GM21390 (cell line): ENCODE results near the gene ARL15.

Experiments
- ATAC-seq: cut with Tn5 transposase; IDR thresholded peaks from one replicate; pipeline ENCODE4 v1.9.1; 2021; ENCODE audit not compliant: unreplicated experiment

The ARL15 gene

DNA sequence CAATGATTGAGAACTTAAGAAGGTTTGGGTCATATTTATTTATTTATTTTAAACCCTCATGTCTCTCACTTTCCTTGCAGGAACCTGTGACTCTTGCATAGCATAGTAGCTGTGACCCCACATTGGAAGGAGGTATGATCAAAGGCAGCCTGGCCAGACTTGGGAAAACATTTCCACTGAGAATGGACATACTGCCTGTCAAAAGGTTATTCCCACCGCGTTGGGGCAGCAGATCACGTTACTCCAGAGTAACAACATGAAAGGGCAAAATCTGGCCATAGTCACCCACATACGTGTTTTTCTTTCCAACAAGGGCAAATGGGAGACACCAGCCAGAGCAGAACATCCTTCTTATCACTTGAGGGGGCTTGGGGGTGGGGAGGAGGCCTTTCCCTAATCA lies 95.7 kb downstream of the ARL15 start:
- no peak for ATAC-seq

DNA sequence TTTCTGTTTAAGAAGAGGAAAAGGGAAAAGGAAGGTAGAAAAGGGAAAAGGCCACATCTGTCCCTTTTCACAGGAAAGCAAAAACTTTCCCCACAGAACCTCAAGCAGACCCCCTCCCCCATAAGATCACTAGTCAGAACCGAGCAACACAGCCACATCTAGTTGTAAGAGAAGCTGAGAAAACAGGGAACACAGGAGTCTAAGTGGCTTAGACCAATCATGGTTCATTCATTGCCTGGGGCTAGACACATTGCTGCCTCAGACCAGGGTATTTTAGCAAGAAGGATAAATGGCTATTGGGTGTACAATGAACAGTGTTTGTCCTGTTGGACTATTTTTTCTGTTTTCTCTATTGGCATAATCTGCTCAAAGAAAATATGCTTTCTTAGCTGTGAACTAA lies 98.0 kb downstream of the ARL15 start:
- ATAC-seq: no peak

GRCh38 chr5:54211912-54212311 lies 98.5 kb downstream of the ARL15 start:
- no peak for ATAC-seq

- no peak for ATAC-seq
Measured at GRCh38 chr5:54207566-54207965, 102.8 kb downstream of the ARL15 start.

DNA sequence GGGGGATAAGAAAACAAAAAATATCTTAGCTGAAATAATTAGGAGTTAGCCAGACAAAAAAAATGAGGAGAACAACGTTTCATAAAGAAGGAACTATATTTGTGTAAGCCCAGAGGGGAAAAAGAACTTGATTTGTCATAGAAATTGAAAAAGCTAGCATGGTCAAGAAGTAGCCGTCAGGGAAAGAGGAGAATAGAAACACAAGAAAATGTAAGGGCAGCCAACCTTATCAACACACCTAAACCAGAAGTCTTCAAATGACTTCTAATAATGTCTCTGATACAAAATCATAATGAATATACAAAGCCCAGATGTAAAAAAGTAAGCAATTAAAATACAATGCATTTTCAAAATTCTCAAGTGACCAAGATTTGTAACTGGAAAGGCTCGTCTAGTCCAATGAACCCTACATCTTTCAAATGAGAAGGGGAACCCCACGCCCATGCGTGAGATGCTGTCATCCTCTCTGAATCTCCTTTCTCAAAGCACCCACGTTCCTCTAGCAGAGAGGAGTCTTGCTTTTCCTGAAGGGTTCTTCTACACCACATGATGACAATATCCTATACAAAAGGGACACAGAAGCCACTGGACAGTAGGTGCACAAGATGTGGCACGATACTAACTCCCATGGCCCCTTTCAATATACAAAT lies 103.7 kb downstream of the ARL15 start:
- no peak for ATAC-seq

GRCh38 chr5:54205918-54206317 lies 104.5 kb downstream of the ARL15 start:
- ATAC-seq: no peak

DNA sequence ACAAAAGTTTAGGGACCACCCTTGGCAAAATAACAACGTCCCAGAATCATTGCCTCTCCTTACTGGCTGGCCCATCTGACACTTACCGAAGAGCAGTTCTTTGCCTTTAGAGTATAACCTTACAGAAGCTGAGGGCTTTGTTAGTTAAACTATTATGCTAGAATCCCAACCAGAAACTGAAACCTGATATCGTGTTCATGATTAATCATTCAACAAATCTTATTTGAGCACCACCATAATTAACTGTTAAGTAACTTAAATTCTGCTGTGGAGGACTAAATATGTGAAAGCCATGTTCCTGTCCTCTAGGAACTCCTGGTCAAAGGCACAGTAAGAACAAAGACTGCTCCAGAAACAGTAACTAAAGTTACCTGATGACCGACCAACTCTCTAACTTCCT lies 104.9 kb downstream of the ARL15 start:
- no peak for ATAC-seq

DNA sequence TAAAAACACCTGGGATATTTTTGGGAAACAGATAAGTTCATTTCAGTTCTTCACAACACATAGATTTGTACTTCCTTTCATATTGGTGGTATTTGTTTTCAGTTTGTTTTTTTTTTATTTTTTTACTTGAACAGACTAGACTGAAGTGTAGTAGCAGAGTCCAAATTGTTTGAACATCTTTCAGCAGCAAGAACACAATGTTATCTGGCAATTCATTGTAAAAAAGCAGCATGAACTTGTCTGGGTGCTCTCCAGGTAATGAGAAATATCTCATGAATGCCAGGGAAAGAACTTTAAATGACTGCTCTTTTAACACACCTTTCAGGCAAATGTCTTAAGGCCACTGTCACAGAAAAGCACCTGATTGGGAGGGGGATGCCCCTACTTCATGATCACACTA lies 113.4 kb downstream of the ARL15 start:
- ATAC-seq: no peak

DNA sequence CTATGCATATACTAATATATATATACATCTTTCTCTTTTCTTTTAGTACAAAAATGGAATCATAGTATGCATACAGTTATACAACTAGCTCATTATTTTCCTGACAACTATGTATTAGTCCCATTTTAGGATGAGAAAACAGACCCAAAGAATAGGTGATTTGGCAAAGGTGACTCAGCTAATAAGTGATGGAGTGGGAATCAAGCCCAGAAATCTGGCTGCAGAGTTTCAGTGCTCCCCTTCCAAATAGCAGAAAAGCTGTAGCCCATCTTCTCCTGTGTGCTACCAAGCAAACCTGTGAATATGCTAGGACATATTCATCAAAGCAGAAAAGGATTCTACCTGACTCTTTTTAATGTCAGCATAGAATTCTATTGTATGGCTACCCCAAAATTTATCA lies 114.7 kb downstream of the ARL15 start:
- ATAC-seq: no peak

- ATAC-seq: no peak
Measured at GRCh38 chr5:54194318-54194717, 116.1 kb downstream of the ARL15 start.

DNA sequence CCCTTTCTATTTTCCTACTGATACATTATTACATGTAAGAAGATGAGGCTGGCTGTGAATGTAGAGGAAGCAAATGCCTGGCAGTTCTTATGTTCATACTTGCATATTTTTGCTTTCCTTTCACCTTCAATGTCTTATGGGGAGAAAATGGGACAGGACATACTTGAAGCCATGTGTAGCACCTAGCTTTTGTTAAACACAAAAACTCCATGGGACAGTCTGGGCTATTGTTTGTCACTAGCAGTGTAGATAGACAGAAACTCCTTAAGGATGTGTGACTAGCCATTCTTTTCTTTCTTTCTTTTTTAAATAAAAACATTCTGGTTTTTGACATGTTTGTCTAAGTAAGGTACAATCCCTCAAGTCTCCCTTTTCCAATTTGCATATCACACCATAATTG lies 122.7 kb downstream of the ARL15 start:
- no peak for ATAC-seq

- ATAC-seq: no peak
Measured at GRCh38 chr5:54186912-54187445, 123.4 kb downstream of the ARL15 start.

DNA sequence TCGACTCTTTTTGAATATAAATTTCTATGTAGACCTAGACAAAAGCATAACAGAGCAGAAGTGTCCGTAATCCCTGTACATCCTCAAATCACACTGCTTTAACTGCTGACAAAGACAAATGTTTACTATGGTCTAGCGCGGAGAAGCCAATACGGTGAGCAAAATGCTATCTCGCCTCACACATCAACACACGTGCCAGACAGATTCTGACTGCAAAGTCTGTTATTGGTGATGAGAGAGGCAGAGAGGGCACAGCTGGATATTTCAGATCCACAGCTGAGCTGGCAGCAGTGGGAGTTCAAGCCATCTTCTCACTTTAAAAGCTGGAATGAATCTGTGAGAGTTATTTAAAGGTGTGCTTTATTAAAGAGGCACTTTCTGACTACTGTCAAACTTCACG lies 124.3 kb downstream of the ARL15 start:
- ATAC-seq: no peak

GRCh38 chr5:54184806-54185205 lies 125.6 kb downstream of the ARL15 start:
- ATAC-seq: no peak

GRCh38 chr5:54180630-54181031 lies 129.7 kb downstream of the ARL15 start:
- ATAC-seq: no peak

- no peak for ATAC-seq
Measured at GRCh38 chr5:54178991-54179390, 131.4 kb downstream of the ARL15 start.

DNA sequence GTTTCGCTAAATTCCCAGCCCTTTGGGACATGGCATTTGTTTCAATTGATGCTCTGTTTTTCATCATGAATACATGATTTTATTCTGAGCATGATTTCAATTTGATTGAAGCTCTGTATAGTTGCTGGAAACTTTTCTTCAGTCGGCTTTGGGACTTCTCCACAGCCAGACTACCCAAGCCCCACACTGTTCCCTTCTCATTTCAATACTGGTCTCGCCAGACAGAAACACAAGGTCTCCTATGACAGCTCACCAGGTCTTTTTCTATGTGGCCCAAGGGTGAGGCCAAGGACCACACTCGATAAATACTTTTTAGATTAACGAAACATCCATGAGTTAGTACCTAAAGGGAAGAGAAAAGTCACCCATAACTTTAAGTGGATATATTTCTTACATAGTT lies 132.2 kb downstream of the ARL15 start:
- ATAC-seq: no peak

- no peak for ATAC-seq
Measured at GRCh38 chr5:54177058-54177457, 133.3 kb downstream of the ARL15 start.

DNA sequence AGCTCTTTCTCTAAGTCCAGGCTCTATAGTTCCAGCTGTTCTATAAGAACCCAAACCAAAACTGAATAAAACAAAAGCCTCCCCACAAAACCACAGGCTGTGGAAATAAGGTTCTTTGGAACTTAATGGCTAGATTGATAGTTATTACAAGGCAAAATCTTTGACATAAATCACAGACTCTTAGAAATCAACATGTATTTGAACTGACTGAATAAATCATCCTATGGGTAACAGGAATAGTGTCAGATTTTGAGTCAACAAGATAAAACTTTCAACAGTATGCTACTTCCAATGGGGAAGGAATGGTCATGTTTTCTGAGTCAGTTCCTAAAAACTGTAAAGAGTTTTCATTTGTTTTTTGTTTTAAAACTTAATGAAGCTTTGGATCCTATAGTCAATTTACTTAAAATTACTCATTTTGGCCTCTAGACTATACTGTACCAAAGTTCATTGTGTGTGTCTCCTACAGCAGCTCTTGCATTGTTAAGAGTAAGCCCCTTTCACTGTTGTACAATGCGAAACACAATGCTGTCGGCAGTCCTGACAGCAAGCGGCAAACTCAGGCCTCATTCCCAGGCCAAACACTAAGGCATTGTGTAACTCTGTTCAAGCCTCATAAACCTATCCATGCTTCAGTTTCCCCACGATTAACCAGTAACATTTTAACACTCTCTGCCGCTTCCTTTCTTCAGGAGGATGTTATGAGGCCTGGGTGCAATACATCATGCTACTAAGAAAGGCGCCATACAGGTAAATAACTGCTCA lies 134.1 kb downstream of the ARL15 start:
- ATAC-seq: no peak

GRCh38 chr5:54173251-54173650 lies 137.1 kb downstream of the ARL15 start:
- no peak for ATAC-seq

GRCh38 chr5:54171645-54172384 lies 138.6 kb downstream of the ARL15 start:
- no peak for ATAC-seq

- ATAC-seq: no peak
Measured at GRCh38 chr5:54165687-54166086, 144.7 kb downstream of the ARL15 start.
